Ureter (tissue), 1 donor: ENCODE data around the gene RSBN1L. TPM values are rescaled to one million over a fixed set of nuclear protein-coding genes. Genes with fewer than 3 reads are reported as not detected.
"Not testable (repeated sequence)": the region's sequence is repeated elsewhere in the genome, so short reads cannot be mapped to it uniquely, and the experiment has no call there.

Source experiments
- DNase-seq: peaks from one replicate; pipeline ENCODE4 v3.0.0-alpha.2; 2020; ENCODE audit warnings: low spot score
- total RNA-seq: library from RNA; stranded (reverse); gene quantifications from one replicate; pipeline ENCODE4 v1.2.4, GENCODE V29; 2023
- donor health status: DM: yes; HTN: yes; CAD: no.

The RSBN1L gene
- total RNA-seq, result 27.7 TPM

DNA sequence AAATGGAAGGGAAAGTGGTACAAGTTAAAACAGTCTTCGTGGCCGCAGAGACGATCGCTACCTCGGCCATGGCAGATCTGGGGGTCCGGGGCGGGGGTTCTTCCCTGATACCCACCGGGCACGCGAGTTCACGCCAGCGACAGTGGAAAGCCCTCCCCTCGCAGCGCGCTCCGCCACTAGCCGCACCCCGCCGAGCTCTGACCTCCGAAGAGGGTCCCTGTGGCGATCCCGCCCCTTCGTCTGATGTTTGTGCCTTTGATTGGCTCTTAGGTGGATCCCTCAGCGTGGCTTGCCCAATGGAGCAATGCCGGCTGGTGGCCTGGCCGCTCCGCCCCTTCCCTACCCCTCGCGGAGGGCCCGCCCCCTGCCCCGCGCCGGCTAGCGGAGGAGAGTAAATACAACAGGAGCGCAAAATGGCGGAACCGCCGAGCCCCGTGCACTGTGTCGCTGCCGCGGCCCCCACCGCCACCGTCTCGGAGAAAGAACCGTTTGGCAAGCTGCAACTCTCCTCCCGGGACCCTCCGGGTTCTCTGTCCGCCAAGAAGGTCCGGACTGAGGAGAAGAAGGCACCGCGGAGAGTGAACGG lies at the start of gene RSBN1L:
Gene RSBN1L (plus strand): TSS at position 403 of the 586 bp plus-strand sequence. CDS start 11 bp downstream, at position 414.
- DNase-seq, result peak; percentile 99

- DNase-seq, result no peak
Observed at GRCh38 chr7:77648742-77649338, 47.4 kb upstream of the RSBN1L start.

DNA sequence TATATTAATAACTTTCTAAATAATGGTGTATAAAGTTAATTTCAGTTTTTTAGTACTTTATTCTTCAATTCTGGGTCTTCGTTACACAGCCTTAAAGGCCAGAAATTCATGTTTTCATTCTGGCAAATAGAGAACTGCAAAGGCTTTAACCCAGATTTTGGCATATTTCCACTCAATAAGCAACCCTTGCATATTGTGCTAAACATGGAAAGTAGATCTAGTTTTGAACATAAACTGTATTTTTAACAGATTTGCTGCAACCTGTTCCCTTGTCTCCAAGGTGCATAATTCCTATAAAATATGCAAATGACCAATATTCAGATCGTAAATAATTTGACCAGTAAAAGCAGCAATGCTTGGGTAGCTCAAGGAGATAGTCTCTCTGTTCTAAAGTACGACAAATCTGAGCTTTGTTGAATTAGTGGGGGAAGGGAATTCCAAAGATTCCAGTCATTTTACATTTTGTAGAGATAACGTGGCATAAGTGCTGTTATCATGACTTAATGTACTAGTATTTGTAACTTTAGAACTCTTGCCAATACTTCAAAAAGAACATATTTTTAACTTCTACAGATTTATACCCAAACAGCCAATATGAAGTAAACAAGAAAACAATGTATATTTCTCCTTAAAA lies 46.4 kb upstream of the RSBN1L start:
- no peak for DNase-seq

- no peak for DNase-seq
Observed at GRCh38 chr7:77651575-77652162, 44.6 kb upstream of the RSBN1L start.

DNA sequence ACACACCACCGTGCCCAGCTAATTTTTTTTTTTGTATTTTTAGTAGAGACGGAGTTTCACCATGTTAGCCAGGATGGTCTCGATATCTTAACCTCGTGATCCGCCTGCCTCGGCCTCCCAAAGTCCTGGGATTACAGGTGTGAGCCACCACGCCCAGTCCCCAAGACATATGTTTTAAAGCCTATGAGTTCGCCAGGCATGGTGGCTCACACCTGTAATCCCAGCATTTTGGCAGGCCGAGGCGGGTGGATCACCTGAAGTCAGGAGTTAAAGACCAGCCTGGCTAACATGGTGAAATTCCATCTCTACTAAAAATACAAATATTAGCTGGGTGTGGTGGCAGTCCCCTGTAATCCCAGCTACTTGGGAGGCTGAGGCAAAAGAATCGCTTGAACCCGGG lies 43.4 kb upstream of the RSBN1L start:
- DNase-seq, result not testable (repeated sequence)

DNA sequence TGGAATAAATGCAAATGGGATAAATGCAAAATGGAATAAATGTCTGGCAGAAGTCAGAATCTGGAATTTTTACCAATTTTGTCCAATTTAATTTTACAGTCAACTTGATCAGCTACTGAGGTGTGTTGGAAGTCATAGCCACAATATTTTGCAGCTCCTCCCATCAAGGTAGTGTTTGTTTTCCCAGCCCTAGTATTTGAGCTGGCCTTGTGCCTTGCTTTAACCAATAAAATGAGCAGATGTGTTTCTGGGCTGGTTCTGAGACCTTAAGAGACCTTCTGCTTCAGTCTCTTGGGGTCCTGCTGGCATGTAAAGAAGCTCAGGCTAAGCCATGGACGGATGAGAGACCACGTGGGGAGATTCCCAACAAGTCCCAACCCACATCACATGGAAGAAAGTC lies 42.7 kb upstream of the RSBN1L start:
- no peak for DNase-seq

- DNase-seq, result no peak
Observed at GRCh38 chr7:77655356-77655755, 40.9 kb upstream of the RSBN1L start.

GRCh38 chr7:77655836-77656455 lies 40.3 kb upstream of the RSBN1L start:
- no peak for DNase-seq

DNA sequence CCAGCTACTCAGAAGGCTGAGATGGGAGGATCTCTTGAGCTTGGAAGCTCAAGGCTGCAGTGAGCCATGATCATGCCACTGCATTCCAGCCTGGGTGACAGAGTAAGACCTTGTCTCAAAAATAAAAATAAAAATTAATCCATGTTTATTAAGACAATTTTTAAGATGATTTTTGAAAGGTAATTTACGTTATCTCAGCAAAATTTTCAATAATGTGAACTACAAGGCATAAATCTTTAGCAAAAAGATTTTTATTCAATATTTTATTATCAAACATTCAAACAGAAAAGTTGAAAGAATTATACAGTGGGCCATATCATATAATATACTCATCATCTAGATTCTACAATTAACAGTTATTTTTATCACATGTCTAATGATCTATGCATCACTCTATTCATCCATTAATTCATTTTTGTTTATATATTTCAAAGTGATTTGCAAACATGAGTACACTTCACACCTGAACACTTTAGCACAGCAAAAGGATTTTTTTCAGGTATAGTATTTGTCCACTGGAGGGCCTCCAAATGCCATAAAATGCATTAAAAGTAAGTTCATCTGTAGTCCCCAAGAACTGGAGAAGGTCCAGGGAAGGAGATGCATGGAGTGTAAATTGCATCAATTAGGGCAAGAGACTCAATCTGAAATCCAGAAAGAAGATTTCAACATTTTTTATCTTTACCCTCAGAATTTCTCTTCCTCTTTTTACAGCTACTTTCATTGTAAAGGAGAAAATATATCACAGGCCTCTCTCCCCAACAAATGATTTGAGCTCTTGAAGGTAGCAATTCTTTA lies 38.6 kb upstream of the RSBN1L start:
- DNase-seq, result no peak

DNA sequence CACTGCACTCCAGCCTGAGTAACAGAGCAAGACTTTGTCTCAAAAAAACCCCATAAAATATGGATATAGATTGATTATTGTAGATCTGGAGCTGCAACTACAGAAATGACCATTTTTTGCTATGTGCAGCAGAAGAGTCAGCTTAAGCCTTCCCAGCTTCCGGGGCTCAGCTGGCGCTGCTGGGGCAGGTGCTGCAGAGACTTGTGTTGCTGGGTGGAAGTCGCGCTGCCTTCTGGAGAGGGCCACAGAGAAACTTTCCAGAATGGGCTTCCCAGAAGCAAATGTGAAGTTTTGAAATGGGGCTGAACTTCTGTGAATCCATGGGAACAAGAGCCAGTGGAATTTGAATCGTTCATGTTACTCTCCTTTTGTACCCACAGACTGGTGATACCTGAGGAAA lies 37.3 kb upstream of the RSBN1L start:
- no peak for DNase-seq

- DNase-seq, result no peak
Observed at GRCh38 chr7:77661816-77662215, 34.4 kb upstream of the RSBN1L start.

GRCh38 chr7:77662869-77663268 lies 33.4 kb upstream of the RSBN1L start:
- DNase-seq, result no peak

DNA sequence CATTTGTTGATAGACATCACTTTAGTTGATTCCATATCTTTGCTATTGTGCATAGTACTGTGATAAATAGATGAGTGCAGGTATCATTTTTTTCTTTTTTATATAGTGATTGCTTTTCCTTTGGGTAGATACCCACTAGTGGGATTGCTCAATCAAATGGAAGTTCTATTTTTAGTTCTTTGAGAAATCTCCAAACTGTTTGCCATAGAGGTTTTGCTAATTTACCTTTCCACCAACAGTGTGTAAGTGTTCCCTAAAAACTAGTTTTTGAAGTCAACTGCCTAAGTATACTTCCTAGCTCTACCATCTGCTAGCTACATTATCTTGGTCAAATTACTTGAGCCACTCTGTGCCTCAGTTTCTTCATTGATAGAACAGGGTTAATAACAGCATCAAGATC lies 31.5 kb upstream of the RSBN1L start:
- DNase-seq, result no peak

- DNase-seq, result no peak
Observed at GRCh38 chr7:77665161-77665560, 31.1 kb upstream of the RSBN1L start.

GRCh38 chr7:77667459-77668086 lies 28.7 kb upstream of the RSBN1L start:
- DNase-seq, result no peak

DNA sequence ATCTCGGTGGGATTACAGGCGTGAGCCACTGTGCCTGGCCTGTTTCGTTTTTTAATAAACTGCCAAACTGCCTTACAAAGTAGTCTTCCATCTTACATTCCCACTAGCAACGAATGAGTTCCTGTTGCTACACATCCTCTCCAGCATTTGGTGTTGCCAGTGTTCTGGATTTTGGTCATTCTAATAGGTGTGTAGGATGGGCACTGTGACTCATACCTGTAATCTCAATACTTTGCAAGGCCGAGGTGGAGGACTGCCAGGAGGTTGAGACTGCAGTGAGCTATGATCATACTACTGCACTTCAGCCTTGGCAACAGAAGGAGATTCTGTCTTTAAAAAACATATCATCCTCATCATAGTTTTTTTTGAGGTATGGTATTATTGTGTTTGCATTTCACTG lies 21.4 kb upstream of the RSBN1L start:
- DNase-seq, result no peak

GRCh38 chr7:77679608-77680007 lies 16.7 kb upstream of the RSBN1L start:
- no peak for DNase-seq

DNA sequence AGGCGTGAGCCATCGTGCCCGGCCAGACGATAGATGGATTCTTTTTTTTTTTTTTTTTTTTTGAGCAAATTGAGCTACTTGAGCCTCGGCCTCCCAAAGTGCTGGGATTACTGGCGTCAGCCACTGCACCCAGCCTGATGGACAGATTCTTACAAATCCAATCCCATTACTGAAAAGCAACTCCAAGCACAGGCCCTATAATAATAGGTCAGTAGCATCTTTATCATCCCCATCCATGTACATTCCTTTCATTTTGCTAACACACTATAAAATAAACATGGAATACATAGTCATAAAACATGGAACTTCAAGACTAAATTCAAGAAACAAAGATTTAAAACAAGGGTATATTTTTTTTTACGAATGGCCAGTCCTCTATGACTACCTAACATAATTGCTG lies 16.0 kb upstream of the RSBN1L start:
- no peak for DNase-seq

DNA sequence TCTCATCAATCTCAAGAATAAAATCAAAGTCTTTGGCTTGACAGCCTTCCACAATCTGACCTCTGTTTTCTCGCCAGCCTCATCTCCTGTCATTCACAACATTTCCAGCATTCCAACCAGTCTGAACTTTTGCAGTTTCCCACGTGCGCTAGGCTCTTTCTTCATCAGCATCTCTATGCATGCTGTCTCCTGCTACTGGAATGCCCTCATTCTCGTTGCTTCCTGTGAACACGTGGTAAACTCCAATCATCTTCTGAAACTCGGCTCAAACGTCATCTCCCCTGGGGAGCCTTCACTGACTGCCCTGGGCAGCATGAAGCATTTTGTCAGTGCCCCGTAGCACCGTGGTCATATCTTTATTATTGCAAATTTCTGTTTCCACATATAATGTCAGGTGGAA lies 12.2 kb upstream of the RSBN1L start:
- no peak for DNase-seq

GRCh38 chr7:77685233-77685632 lies 11.0 kb upstream of the RSBN1L start:
- no peak for DNase-seq

- DNase-seq, result no peak
Observed at GRCh38 chr7:77687100-77687746, 9.0 kb upstream of the RSBN1L start.
